ENCODE data around the gene RAMP3.
"Not testable (repeated sequence)": the region's sequence is repeated elsewhere in the genome, so short reads cannot be mapped to it uniquely, and the experiment has no call there.

RAMP3 gene

GRCh38 chr7:45156516-45157272, 897 bp upstream of the RAMP3 start:
- no peak for DNase-seq (ENCODE audit: low read depth, low spot score)

GRCh38 chr7:45157286-45157652, 322 bp upstream of the RAMP3 start:
- no peak for DNase-seq (ENCODE audit: low read depth, low spot score)

- no peak for DNase-seq (ENCODE audit: low read depth, low spot score)
Measured at GRCh38 chr7:45158471-45158870, 880 bp downstream of the RAMP3 start.

- no peak for DNase-seq (ENCODE audit: low read depth, low spot score)
Measured at GRCh38 chr7:45159296-45159695, 1.7 kb downstream of the RAMP3 start.

- DNase-seq (ENCODE audit: low read depth, low spot score): no peak
Measured at GRCh38 chr7:45160417-45160881, 2.9 kb downstream of the RAMP3 start.

- no peak for DNase-seq (ENCODE audit: low read depth, low spot score)
Measured at GRCh38 chr7:45161138-45161537, 3.5 kb downstream of the RAMP3 start.

GRCh38 chr7:45161842-45162241, 4.3 kb downstream of the RAMP3 start:
- no peak for DNase-seq (ENCODE audit: low read depth, low spot score)

GRCh38 chr7:45162311-45162845, 4.8 kb downstream of the RAMP3 start:
- DNase-seq (ENCODE audit: low read depth, low spot score): no peak

- no peak for DNase-seq (ENCODE audit: low read depth, low spot score)
Measured at GRCh38 chr7:45162943-45163691, 5.5 kb downstream of the RAMP3 start.

- no peak for DNase-seq (ENCODE audit: low read depth, low spot score)
Measured at GRCh38 chr7:45163692-45164052, 6.1 kb downstream of the RAMP3 start.

GRCh38 chr7:45164271-45164670, 6.7 kb downstream of the RAMP3 start:
- DNase-seq (ENCODE audit: low read depth, low spot score): not testable (repeated sequence)

- DNase-seq (ENCODE audit: low read depth, low spot score): no peak
Measured at GRCh38 chr7:45165857-45166256, 8.3 kb downstream of the RAMP3 start.

- DNase-seq (ENCODE audit: low read depth, low spot score): no peak
Measured at GRCh38 chr7:45171946-45172345, 14.4 kb downstream of the RAMP3 start.

GRCh38 chr7:45173596-45174327, 16.2 kb downstream of the RAMP3 start:
- DNase-seq (ENCODE audit: low read depth, low spot score): no peak

GRCh38 chr7:45174328-45174610, 16.7 kb downstream of the RAMP3 start:
- no peak for DNase-seq (ENCODE audit: low read depth, low spot score)

- DNase-seq (ENCODE audit: low read depth, low spot score): no peak
Measured at GRCh38 chr7:45174966-45175765, 17.6 kb downstream of the RAMP3 start.

- DNase-seq (ENCODE audit: low read depth, low spot score): no peak
Measured at GRCh38 chr7:45176091-45176490, 18.5 kb downstream of the RAMP3 start.

- DNase-seq (ENCODE audit: low read depth, low spot score): no peak
Measured at GRCh38 chr7:45176886-45177731, 19.5 kb downstream of the RAMP3 start.

- DNase-seq (ENCODE audit: low read depth, low spot score): no peak
Measured at GRCh38 chr7:45177801-45178200, 20.2 kb downstream of the RAMP3 start.
